ENCODE data around the gene PAOX. TPM values are rescaled to one million over a fixed set of nuclear protein-coding genes. Genes with fewer than 3 reads are reported as not detected.

PAOX gene
- total RNA-seq, 4 donors from 2014 or later = 3.5 to 11.0 (median 9.9) TPM

DNA sequence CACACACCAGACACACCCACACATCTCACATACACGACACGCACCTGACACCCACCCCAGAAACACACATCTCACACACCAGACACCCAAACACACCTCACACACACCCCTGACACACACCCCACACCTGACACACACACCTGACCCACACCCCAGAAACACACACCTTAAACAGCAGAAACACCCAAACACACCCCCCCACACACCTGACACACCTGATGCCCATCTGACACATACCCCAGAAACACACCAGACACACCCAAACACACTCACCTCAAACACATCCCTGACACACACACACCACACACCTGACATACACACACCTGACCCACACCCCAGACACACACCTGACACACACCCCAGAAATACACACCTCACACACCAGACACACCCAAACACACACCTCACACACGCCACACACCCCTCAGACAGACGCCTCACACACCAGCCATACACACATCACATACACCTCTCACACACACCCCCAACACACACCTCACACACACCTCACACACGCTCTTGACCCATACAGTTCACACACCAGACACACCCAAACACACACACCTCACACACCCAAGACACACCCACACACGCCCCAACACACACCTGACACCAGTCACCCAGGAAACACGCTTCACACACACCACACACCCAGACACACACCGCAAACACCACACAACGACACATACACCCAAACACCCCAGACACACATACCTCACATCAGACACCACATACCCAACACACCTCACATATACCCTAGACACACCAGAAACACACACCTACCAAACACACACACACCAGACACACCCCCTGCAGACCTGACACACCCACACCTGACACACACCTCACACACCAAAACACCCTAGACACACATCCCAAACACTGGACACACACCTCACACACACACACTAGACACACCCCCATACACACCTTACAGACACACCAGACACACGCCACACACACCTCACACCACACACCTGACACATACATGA, 40.7 kb upstream of the PAOX start:
- intact Hi-C loops (cut with DNase I) = no loop called here
- WGBS, 2 donors = 90 to 94% methylated on average over 10 of the region's 10 CpGs
- peaks cover 28% of the 10 kb centered on the region for H3K27me3 ChIP-seq

DNA sequence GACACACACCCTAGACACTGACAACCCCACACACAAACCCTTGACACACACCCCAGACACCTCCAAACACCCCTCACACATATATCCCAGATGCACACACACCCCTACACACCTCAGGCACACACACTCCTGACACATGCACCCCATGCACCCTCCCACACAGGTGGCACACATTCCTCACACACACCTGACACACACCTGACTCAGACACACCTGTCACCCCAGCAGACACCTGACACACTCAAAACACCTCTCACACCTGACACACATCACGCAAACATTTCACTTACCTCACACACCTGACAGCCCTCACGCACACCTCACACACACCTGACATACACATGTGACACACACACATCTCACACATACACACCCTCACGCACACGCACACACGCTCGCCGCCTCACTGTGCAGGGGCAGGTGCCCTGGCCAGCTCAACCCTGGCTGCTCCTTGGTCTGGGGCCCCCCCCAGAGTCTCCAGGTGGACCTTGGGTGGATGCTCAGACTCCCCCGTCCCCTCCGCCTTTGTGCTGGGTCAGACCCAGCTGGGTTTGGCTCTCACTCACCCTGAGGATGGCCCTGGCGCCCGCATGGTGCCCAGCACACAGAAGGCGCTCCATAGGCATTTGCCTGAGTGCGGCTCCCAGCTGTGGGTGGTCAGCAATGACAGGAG, 39.2 kb upstream of the PAOX start:
- no peak overlapping the region for H3K27ac ChIP-seq
- H3K9me3 ChIP-seq = no peaks in the 10 kb centered on the region
- DNase-seq = no peak
- H3K4me1 ChIP-seq = peaks cover 13 to 20% of the 10 kb centered on the region in 2 donors
- H3K27me3 ChIP-seq = peaks cover 24% of the 10 kb centered on the region
- H3K36me3 ChIP-seq = no peaks in the 10 kb centered on the region
- intact Hi-C loops (cut with DNase I) = no loop called here
- TF ChIP-seq POLR2A (IDR thresholded peaks at IDR 0.05) = no peak
- TF ChIP-seq, protein P1, sequence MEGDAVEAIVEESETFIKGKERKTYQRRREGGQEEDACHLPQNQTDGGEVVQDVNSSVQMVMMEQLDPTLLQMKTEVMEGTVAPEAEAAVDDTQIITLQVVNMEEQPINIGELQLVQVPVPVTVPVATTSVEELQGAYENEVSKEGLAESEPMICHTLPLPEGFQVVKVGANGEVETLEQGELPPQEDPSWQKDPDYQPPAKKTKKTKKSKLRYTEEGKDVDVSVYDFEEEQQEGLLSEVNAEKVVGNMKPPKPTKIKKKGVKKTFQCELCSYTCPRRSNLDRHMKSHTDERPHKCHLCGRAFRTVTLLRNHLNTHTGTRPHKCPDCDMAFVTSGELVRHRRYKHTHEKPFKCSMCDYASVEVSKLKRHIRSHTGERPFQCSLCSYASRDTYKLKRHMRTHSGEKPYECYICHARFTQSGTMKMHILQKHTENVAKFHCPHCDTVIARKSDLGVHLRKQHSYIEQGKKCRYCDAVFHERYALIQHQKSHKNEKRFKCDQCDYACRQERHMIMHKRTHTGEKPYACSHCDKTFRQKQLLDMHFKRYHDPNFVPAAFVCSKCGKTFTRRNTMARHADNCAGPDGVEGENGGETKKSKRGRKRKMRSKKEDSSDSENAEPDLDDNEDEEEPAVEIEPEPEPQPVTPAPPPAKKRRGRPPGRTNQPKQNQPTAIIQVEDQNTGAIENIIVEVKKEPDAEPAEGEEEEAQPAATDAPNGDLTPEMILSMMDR (IDR thresholded peaks at IDR 0.05) = no peak
- WGBS, 2 donors = 88 to 95% methylated on average over 10 to 13 of the region's 13 CpGs
- H3K4me3 ChIP-seq (replicated peaks in 1 of 3) = no peak overlapping the region

More for the DNA sequence above, 40.7 kb upstream of the PAOX start:
- DNase-seq = no peak
- no peaks in the 10 kb centered on the region for H3K36me3 ChIP-seq
- no peak overlapping the region for H3K27ac ChIP-seq
- H3K9me3 ChIP-seq = no peaks in the 10 kb centered on the region
- H3K4me1 ChIP-seq = peaks cover 14 to 22% of the 10 kb centered on the region in 2 donors
- TF ChIP-seq POLR2A (IDR thresholded peaks at IDR 0.05) = no peak
- TF ChIP-seq, protein P1 (IDR thresholded peaks at IDR 0.05) = no peak
- no peak overlapping the region for H3K4me3 ChIP-seq (replicated peaks in 1 of 3)

DNA sequence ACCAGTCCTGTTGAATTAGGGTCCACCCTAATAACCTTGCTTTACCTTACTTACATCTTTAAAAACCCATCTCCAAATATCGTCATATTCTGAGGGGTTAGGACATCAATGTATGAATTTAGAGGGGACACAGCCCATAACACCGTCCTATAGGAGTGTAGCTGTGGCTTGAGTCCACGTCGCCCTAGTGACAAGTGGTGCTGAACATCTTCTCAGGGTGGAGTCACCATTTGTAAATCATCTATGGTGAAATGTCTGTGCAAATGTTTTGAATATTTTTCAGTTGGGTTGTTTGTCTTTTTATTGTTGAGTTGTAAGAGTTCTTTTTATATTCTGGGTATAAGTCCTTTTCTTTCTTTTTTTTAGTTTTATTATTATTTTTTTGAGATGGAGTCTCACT, 37.1 kb upstream of the PAOX start:
- no peak for TF ChIP-seq POLR2A (IDR thresholded peaks at IDR 0.05)
- TF ChIP-seq, protein P1 (IDR thresholded peaks at IDR 0.05) = no peak
- peaks cover 3% of the 10 kb centered on the region for H3K27me3 ChIP-seq
- H3K4me1 ChIP-seq = no peaks in the 10 kb centered on the region
- 86 to 95% methylated on average over 4 of the region's 4 CpGs for WGBS, 2 donors
- H3K9me3 ChIP-seq = no peaks in the 10 kb centered on the region
- H3K36me3 ChIP-seq = no peaks in the 10 kb centered on the region
- DNase-seq = no peak
- intact Hi-C loops (cut with DNase I) = no loop called here
- no peak overlapping the region for H3K27ac ChIP-seq
- no peak overlapping the region for H3K4me3 ChIP-seq (replicated peaks in 1 of 3)

DNA sequence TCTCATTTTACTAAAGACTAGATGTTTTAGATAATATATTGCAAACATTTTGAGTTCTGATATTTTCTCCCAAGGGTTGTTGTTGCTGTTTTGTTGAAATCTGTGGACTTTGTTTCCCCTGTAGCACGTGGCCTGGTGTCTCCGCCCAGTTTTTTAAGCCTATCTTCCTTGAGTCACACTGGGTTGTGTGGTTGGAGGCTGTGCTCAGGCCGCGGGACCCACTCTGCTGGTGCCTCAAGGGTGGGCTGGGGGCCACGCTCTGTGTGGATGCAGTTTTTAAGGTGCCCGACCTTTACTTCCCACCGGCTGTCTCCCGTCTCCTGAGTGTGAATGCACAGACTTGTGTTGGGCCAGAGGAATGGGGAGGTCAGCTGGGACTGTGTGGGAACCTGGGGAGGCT, 36.1 kb upstream of the PAOX start:
- H3K9me3 ChIP-seq = no peaks in the 10 kb centered on the region
- no peaks in the 10 kb centered on the region for H3K4me1 ChIP-seq
- no peak for DNase-seq
- no peaks in the 10 kb centered on the region for H3K36me3 ChIP-seq
- peaks cover 6% of the 10 kb centered on the region for H3K27me3 ChIP-seq
- H3K4me3 ChIP-seq (replicated peaks in 1 of 3) = no peak overlapping the region
- WGBS, 2 donors = 78 to 80% methylated on average over 8 of the region's 8 CpGs
- no peak overlapping the region for H3K27ac ChIP-seq
- TF ChIP-seq, protein P1 (IDR thresholded peaks at IDR 0.05) = no peak
- no peak for TF ChIP-seq POLR2A (IDR thresholded peaks at IDR 0.05)
- intact Hi-C loops (cut with DNase I) = no loop called here

DNA sequence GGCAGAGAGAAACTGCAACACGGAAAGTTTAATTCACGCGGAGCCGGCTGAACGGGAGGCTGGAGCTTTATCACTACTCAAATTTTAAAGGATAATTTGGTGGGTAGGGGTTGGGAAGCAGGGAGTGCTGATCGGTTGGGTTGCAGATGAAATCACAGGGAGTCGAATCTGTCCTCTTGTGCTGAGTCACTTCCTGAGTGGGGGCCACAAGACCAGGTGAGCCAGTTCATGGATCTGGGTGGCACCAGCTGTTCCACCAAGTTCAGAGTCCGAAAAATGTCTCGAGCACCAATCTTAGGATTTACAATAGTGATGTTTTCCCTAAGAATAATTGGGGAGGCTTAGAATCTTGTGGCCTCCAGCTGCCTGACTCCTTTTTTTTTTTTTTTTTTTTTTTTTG, 35.5 kb upstream of the PAOX start:
- intact Hi-C loops (cut with DNase I) = no loop called here
- Histone ChIP-seq H3K27me3 (peaks cover 6% of the 10 kb centered on the region), H3K9me3 (no peaks in the 10 kb centered on the region), H3K4me3 (replicated peaks in 1 of 3) (no peak overlapping the region), H3K27ac (no peak overlapping the region), H3K36me3 (no peaks in the 10 kb centered on the region), H3K4me1 (no peaks in the 10 kb centered on the region)
- TF ChIP-seq POLR2A (IDR thresholded peaks at IDR 0.05) = no peak
- TF ChIP-seq, protein P1 (IDR thresholded peaks at IDR 0.05) = no peak
- WGBS, 2 donors = 58 to 65% methylated on average over 9 of the region's 9 CpGs
- DNase-seq = no peak

All from thyroid gland (tissue), 4 donors.